VCaP (cell line): ENCODE measurements around the gene ARAF.

Experiments used
- H3K27ac ChIP-seq: fragments of 450-650 bp; 2 replicates; pipeline ENCODE4 v1.5.1; 2017
- TF ChIP-seq, protein P1 (sequence below): fragments of 450-650 bp; conservative IDR thresholded peaks from 2 replicates; pipeline ENCODE4 v1.5.1; 2017; ENCODE audit warnings: mild to moderate bottlenecking, moderate library complexity

ARAF gene

DNA sequence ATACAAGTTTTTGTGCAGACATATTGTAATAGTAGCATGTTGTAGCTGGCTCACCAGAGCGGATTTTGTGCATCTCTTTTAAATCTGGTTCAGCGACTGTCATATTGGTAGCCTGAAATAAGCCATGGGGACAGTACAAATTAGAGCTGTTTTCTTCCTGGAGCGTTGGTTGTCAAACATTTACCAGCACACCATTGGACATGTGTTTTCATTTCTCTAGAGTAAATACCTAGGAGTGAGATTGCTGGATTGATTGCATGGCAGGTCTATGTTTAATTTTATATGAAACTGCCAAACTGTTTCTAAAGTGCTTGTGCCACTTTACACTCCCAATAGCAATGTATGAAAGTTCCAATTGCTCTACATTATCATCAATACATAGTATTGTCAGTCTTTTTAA, 2.6 kb upstream of the ARAF start:
- TF ChIP-seq, protein P1, sequence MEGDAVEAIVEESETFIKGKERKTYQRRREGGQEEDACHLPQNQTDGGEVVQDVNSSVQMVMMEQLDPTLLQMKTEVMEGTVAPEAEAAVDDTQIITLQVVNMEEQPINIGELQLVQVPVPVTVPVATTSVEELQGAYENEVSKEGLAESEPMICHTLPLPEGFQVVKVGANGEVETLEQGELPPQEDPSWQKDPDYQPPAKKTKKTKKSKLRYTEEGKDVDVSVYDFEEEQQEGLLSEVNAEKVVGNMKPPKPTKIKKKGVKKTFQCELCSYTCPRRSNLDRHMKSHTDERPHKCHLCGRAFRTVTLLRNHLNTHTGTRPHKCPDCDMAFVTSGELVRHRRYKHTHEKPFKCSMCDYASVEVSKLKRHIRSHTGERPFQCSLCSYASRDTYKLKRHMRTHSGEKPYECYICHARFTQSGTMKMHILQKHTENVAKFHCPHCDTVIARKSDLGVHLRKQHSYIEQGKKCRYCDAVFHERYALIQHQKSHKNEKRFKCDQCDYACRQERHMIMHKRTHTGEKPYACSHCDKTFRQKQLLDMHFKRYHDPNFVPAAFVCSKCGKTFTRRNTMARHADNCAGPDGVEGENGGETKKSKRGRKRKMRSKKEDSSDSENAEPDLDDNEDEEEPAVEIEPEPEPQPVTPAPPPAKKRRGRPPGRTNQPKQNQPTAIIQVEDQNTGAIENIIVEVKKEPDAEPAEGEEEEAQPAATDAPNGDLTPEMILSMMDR: no peak
- peak overlapping the region; percentile 84 for H3K27ac ChIP-seq

GRCh38 chrX:47560179-47560933, 649 bp upstream of the ARAF start:
- H3K27ac ChIP-seq: peak overlapping the region; percentile 84
- TF ChIP-seq, protein P1: no peak

GRCh38 chrX:47561659-47562151, 700 bp downstream of the ARAF start:
- peak overlapping the region; percentile 84 for H3K27ac ChIP-seq
- TF ChIP-seq, protein P1: no peak

DNA sequence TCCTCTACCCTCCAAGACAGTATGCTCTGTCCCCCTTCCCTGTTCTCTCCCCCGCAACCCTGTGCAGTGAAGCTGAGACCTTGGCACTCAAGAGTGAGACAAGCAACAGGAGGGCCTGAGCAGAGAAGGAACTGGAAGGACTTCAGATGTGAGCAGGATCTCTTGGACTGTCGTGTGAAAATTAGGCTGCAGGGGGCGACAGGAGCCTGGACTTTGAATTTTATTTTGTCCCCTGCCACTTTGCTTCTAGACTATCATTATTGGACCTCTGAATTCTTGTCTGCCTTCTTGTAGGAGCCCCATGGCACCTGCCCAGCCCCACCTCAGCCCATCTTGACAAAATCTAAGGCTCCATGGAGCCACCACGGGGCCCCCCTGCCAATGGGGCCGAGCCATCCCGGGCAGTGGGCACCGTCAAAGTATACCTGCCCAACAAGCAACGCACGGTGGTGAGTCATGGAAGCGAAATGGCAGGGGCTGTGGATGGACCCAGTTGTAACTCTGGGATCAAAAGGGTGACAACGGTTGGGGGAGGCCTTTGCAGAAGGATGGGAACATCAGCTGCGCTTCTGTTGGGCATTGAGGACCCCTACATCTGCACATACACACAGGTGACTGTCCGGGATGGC, 1.7 kb downstream of the ARAF start:
- TF ChIP-seq, protein P1: 0 out of 2 replicates have a peak, but pooled peaks have one; percentile 19
- H3K27ac ChIP-seq: no peak overlapping the region

GRCh38 chrX:47563801-47564315, 2.9 kb downstream of the ARAF start:
- no peak overlapping the region for H3K27ac ChIP-seq

GRCh38 chrX:47564438-47565085, 3.6 kb downstream of the ARAF start:
- no peak overlapping the region for H3K27ac ChIP-seq
- TF ChIP-seq, protein P1: no peak

More at GRCh38 chrX:47563801-47564315, 2.9 kb downstream of the ARAF start:
- TF ChIP-seq, protein P1: no peak

- TF ChIP-seq, protein P1: no peak
- no peak overlapping the region for H3K27ac ChIP-seq
Measured at GRCh38 chrX:47566841-47567240, 5.8 kb downstream of the ARAF start.
